SK-N-SH (cell line): ENCODE results near the gene GAS2L2.

Experiments
- EZH2phosphoT487 ChIP-seq: fragments of 200-600 bp; sonication (generic); IDR thresholded peaks from 2 replicates; pipeline ENCODE4 v1.6.1; 2017; ENCODE audit warnings: low read depth, mixed run types, mild to moderate bottlenecking, antibody characterized with exemption, moderate library complexity, borderline replicate concordance
- JUND ChIP-seq: IDR thresholded peaks from 2 replicates; pipeline ENCODE4 v1.4.0; 2012
- MXI1 ChIP-seq: IDR thresholded peaks from 2 replicates; pipeline ENCODE4 v1.6.1; 2012; ENCODE audit warnings: mild to moderate bottlenecking, low read depth, low read length, improper control_type of control experiment
- RXRA ChIP-seq: IDR thresholded peaks from 2 replicates; pipeline ENCODE4 v1.4.0; 2012; ENCODE audit warnings: low read depth, mild to moderate bottlenecking, borderline replicate concordance
- TF ChIP-seq, protein P1 (sequence below): fragments of 200-600 bp; sonication (generic); IDR thresholded peaks from 2 replicates; pipeline ENCODE4 v1.6.1; 2017; ENCODE audit warnings: antibody characterized with exemption, mild to moderate bottlenecking, moderate library complexity

DNA sequence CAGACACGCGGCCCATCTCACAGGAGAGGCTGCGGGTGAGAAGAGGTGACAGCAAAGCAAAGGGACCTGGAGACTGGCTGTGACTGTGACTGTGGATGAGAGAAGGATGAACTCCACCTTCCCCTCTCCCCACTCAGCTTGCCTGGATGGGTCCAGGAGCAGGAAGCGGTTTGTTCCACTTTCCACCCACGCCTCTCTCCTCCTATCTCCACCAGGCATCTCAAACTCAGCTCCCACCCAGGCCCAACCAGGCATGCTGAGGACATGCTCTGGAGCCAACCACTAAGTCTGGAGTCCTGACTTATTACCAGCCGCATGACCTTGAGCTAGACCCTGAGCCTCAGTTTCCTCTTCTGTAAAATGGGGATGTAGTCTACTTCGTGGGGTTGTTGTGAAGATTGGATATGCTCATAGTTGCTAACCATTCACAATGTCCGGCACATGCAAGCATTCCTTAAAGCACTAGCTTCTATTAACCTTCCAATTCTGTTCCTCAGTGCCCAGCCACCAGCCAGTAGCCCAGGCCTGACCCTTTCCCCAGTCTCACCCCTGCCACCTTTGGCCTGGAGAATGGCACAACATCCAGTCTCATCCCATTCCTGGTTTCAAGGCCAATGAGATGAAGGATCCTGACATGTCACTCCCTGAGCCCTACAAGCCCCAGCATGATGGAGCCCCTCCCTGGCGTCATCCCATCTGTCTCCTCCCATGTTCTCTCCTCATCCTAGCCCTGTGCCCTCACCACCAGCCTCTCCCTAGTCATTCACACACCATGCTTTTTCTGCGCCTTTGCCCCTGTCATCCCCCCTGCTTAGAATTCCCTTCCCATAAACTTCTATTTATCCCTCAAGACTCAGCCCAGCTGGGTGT, 2.3 kb downstream of the GAS2L2 start:
- TF ChIP-seq, protein P1, sequence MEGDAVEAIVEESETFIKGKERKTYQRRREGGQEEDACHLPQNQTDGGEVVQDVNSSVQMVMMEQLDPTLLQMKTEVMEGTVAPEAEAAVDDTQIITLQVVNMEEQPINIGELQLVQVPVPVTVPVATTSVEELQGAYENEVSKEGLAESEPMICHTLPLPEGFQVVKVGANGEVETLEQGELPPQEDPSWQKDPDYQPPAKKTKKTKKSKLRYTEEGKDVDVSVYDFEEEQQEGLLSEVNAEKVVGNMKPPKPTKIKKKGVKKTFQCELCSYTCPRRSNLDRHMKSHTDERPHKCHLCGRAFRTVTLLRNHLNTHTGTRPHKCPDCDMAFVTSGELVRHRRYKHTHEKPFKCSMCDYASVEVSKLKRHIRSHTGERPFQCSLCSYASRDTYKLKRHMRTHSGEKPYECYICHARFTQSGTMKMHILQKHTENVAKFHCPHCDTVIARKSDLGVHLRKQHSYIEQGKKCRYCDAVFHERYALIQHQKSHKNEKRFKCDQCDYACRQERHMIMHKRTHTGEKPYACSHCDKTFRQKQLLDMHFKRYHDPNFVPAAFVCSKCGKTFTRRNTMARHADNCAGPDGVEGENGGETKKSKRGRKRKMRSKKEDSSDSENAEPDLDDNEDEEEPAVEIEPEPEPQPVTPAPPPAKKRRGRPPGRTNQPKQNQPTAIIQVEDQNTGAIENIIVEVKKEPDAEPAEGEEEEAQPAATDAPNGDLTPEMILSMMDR, result no peak
- TF ChIP-seq EZH2phosphoT487, result no peak
- TF ChIP-seq RXRA, result no peak
- TF ChIP-seq MXI1, result no peak
- TF ChIP-seq JUND, result no peak
